NB4 (cell line): Measurements from ENCODE around the gene GP1BA.

Experiments used
- DNase-seq: peaks from one replicate; pipeline ENCODE4 v3.0.0; 2010; ENCODE audit warnings: low read depth
- H3K4me3 ChIP-seq: one replicate; pipeline ENCODE4 v1.5.1; 2011; ENCODE audit warnings: mild to moderate bottlenecking, low read depth, low read length, moderate library complexity
- MYC ChIP-seq: IDR thresholded peaks from 2 replicates; pipeline ENCODE4 v1.6.1; 2011; ENCODE audit warnings: low read depth, low read length
- POLR2A ChIP-seq: IDR thresholded peaks from 2 replicates; pipeline ENCODE4 v1.6.1; 2011; ENCODE audit warnings: mild to moderate bottlenecking; ENCODE audit not compliant: insufficient read length; ENCODE audit errors: extremely low read depth
- TF ChIP-seq, protein P1 (sequence below): IDR thresholded peaks from 2 replicates; pipeline ENCODE4 v1.6.1; 2011; ENCODE audit warnings: low read depth, low read length
- TF ChIP-seq, protein P2 (sequence below): IDR thresholded peaks from one replicate; pipeline ENCODE4 v1.5.1; 2012; ENCODE audit warnings: low read depth, low read length

GP1BA gene

DNA sequence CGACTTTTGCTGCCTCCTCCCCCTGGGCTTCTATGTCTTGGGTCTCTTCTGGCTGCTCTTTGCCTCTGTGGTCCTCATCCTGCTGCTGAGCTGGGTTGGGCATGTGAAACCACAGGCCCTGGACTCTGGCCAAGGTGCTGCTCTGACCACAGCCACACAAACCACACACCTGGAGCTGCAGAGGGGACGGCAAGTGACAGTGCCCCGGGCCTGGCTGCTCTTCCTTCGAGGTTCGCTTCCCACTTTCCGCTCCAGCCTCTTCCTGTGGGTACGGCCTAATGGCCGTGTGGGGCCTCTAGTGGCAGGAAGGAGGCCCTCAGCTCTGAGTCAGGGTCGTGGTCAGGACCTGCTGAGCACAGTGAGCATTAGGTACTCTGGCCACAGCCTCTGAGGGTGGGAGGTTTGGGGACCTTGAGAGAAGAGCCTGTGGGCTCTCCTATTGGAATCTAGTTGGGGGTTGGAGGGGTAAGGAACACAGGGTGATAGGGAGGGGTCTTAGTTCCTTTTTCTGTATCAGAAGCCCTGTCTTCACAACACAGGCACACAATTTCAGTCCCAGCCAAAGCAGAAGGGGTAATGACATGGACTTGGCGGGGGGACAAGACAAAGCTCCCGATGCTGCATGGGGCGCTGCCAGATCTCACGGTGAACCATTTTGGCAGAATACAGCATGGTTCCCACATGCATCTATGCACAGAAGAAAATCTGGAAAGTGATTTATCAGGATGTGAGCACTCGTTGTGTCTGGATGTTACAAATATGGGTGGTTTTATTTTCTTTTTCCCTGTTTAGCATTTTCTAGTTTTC is 2.3 kb downstream of the GP1BA start:
- TF ChIP-seq, protein P1, sequence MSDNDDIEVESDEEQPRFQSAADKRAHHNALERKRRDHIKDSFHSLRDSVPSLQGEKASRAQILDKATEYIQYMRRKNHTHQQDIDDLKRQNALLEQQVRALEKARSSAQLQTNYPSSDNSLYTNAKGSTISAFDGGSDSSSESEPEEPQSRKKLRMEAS = no peak
- TF ChIP-seq MYC = no peak
- no peak for TF ChIP-seq POLR2A
- TF ChIP-seq, protein P2, sequence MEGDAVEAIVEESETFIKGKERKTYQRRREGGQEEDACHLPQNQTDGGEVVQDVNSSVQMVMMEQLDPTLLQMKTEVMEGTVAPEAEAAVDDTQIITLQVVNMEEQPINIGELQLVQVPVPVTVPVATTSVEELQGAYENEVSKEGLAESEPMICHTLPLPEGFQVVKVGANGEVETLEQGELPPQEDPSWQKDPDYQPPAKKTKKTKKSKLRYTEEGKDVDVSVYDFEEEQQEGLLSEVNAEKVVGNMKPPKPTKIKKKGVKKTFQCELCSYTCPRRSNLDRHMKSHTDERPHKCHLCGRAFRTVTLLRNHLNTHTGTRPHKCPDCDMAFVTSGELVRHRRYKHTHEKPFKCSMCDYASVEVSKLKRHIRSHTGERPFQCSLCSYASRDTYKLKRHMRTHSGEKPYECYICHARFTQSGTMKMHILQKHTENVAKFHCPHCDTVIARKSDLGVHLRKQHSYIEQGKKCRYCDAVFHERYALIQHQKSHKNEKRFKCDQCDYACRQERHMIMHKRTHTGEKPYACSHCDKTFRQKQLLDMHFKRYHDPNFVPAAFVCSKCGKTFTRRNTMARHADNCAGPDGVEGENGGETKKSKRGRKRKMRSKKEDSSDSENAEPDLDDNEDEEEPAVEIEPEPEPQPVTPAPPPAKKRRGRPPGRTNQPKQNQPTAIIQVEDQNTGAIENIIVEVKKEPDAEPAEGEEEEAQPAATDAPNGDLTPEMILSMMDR = peak; percentile 41
- peak; percentile 82 for DNase-seq
- no peak overlapping the region for H3K4me3 ChIP-seq

DNA sequence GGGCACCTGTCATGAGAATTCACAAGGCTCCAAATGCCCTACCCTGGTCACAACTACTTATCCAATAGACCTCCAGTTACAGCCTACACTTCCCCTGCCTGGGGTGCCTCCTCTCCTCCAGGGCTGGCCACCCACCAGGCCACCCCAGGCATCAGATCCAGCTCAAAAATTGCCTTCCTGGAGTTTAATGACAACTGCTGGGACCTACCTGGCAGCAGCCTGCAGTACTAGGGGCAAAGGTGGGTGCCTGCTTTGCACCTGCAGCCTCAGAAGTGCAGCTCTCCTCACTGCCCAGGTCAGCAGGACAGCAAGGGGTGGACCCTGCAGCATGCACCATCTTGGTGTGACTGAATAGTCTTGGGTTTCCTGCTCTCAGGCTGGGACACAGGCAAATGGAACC is 3.6 kb downstream of the GP1BA start:
- TF ChIP-seq, protein P2 = no peak
- TF ChIP-seq, protein P1 = no peak
- TF ChIP-seq POLR2A = no peak
- TF ChIP-seq MYC = no peak
- DNase-seq = no peak
- H3K4me3 ChIP-seq = no peak overlapping the region

DNA sequence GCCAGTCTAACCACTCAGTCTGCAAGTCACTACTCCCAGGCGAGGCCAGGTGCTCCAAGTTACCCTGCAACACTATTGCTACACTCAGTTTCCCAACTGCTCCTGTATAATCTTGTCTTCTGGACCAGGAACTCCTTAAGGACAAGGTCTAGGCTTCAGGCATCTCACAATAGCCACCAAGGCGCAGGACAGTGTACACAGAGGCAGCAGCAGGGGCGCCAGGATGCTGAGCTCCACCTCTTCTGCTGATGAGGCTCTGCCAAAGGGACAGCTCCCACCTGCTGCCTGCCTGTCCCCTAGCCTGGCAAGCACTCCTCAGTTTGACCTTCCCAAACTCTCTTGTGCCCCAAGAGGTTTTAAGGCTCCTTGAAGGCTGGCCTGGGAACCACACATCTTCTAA is 4.4 kb downstream of the GP1BA start:
- no peak for DNase-seq
- H3K4me3 ChIP-seq = no peak overlapping the region
- TF ChIP-seq, protein P2 = no peak
- TF ChIP-seq, protein P1 = no peak
- TF ChIP-seq MYC (no peak), POLR2A (no peak)

DNA sequence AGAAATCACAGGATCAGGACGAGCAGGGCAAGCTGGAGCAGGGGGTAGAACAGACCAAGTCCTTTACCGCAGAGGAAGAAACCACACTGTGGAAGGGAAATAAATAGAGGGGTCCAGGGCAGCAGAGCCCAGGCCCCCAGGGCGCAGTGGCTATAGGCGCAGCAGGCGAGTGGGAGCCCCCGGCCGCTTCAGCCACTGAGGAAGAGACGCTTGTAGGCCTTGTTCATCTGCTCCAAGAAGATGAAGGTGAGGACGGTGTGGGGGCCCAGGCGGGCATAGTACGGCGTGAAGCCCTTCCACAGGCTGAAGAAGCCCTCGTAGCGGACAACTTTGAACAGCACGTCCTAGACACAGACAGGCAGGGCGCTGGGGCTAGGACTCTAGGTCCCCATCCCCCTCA is 5.5 kb downstream of the GP1BA start:
- TF ChIP-seq MYC = no peak
- TF ChIP-seq, protein P2 = no peak
- DNase-seq = no peak
- H3K4me3 ChIP-seq = no peak overlapping the region

DNA sequence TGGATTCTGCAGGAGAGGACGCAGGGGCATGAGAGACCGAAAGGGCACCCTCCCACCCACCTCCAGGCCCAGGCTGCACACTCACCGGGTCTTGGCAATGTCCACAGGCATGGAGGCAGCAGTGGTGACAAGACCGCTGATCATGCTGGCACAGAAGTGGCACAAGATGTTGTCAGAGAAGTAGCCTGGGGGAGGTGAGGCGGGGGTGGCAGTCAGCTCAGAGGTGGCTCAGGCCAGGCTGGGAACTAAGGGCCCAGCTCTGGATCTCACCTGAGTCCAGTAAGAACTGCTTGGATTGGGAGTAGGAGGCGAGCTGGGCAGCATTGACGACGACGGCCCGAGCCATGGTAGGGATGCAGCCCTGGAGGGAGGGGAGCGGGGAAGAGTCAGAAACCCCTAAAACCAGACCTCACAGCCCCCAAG is 6.0 kb downstream of the GP1BA start:
- H3K4me3 ChIP-seq = no peak overlapping the region
- no peak for DNase-seq
- TF ChIP-seq, protein P2 = no peak
- TF ChIP-seq POLR2A = no peak
- no peak for TF ChIP-seq MYC
- TF ChIP-seq, protein P1 = no peak
